Ectodermal cell (in vitro differentiated cells): ENCODE measurements around the gene REXO5.

Experiments
- H3K27ac ChIP-seq: 2 replicates; pipeline ENCODE4 v1.7.0; 2013; ENCODE audit warnings: mild to moderate bottlenecking, low read depth, low read length; ENCODE audit not compliant: insufficient read depth, poor library complexity, severe bottlenecking
- H3K27me3 ChIP-seq: 2 replicates; pipeline ENCODE4 v1.7.0; 2013; ENCODE audit warnings: mild to moderate bottlenecking, low read length; ENCODE audit not compliant: insufficient read depth, control insufficient read depth, poor library complexity, severe bottlenecking
- H3K36me3 ChIP-seq: one replicate; pipeline ENCODE4 v1.7.0; 2013; ENCODE audit warnings: low read length; ENCODE audit not compliant: control insufficient read depth, insufficient read depth
- H3K4me1 ChIP-seq: one replicate; pipeline ENCODE4 v1.7.0; 2013; ENCODE audit warnings: low read length; ENCODE audit not compliant: control insufficient read depth, insufficient read depth
- H3K4me3 ChIP-seq: 2 replicates; pipeline ENCODE4 v1.7.0; 2013; ENCODE audit warnings: low read depth, low read length, control low read depth; ENCODE audit not compliant: insufficient read depth
- H3K9me3 ChIP-seq: 2 replicates; pipeline ENCODE4 v1.7.0; 2013; ENCODE audit warnings: mild to moderate bottlenecking, low read length, moderate library complexity; ENCODE audit not compliant: control insufficient read depth
- WGBS, 2 experiments: methylation state at CpG; one replicate each; pipeline ENCODE4 v1.1.7; 2013; ENCODE audit warnings: missing lambda C conversion rate in 2 of 2; 5-methylcytosine and 5-hydroxymethylcytosine counted together

Gene REXO5

DNA sequence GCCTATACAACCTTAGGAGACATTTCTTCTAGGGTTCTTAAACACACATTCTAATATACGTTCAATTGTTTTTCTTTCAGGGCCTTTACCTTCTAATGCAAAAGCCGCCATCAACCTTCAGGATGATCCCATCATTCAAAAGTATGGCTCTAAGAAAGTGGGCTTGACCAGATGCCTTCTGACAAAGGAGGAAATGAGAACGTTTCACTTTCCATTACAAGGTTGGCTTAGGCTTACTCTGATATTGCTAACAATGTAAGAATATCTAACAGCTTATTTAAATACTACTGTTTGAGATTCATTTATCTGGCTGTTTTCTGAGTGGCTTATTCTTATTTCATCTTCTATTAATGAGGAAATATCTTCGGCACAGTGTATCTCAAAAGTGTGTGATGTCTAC is 15.4 kb downstream of the REXO5 start:
- no peaks in the 10 kb centered on the region for H3K9me3 ChIP-seq
- 89 to 97% methylated on average over 2 to 4 of the region's 4 CpGs for WGBS, 2 experiments

GRCh38 chr16:20822521-20823325 is 16.4 kb downstream of the REXO5 start:
- Histone ChIP-seq H3K27me3 (no peaks in the 10 kb centered on the region), H3K4me3 (no peak overlapping the region), H3K27ac (no peak overlapping the region), H3K36me3 (peaks cover 15% of the 10 kb centered on the region), H3K9me3 (no peaks in the 10 kb centered on the region), H3K4me1 (no peaks in the 10 kb centered on the region)
- 87 to 93% methylated on average over 2 to 3 of the region's 3 CpGs for WGBS, 2 experiments

More for the DNA sequence above, 15.4 kb downstream of the REXO5 start:
- no peaks in the 10 kb centered on the region for H3K4me1 ChIP-seq
- peaks cover 8% of the 10 kb centered on the region for H3K36me3 ChIP-seq
- no peak overlapping the region for H3K27ac ChIP-seq
- no peaks in the 10 kb centered on the region for H3K27me3 ChIP-seq
- no peak overlapping the region for H3K4me3 ChIP-seq

- H3K9me3 ChIP-seq = no peaks in the 10 kb centered on the region
- peaks cover 17% of the 10 kb centered on the region for H3K36me3 ChIP-seq
- H3K27ac ChIP-seq = no peak overlapping the region
- 94 to 99% methylated on average over 3 of the region's 3 CpGs for WGBS, 2 experiments
- H3K4me3 ChIP-seq = no peak overlapping the region
- H3K27me3 ChIP-seq = no peaks in the 10 kb centered on the region
- H3K4me1 ChIP-seq = no peaks in the 10 kb centered on the region
Measured at GRCh38 chr16:20826039-20826566, 19.8 kb downstream of the REXO5 start.

- 93 to 95% methylated on average over 1 of the region's 1 CpG for WGBS, 2 experiments
- no peaks in the 10 kb centered on the region for H3K9me3 ChIP-seq
- H3K27me3 ChIP-seq = no peaks in the 10 kb centered on the region
- no peak overlapping the region for H3K27ac ChIP-seq
- H3K4me3 ChIP-seq = no peak overlapping the region
- no peaks in the 10 kb centered on the region for H3K4me1 ChIP-seq
- H3K36me3 ChIP-seq = peaks cover 9% of the 10 kb centered on the region
Measured at GRCh38 chr16:20829536-20829935, 23.2 kb downstream of the REXO5 start.

DNA sequence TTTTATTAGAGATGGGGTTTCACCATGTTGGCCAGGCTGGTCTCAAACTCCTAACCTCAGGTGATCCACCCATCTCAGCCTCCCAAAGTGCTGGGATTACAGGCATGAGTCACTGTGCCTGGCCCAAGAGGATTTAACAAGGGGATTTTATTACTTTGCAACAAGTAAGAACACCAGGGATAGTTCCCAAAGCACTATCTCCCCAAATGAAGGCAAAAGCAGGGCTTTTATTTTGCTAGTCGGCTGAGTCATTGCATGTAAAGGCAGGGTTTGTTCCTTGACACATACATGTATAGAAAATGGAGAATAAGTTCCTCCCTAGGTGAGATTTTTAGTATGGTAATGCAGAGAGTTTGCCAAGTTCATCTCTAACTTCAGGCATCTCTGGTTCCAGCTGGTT is 24.0 kb downstream of the REXO5 start:
- Histone ChIP-seq H3K9me3 (no peaks in the 10 kb centered on the region), H3K36me3 (peaks cover 9% of the 10 kb centered on the region), H3K4me3 (no peak overlapping the region), H3K27me3 (no peaks in the 10 kb centered on the region), H3K27ac (no peak overlapping the region), H3K4me1 (no peaks in the 10 kb centered on the region)
- WGBS, 2 experiments = 95 to 100% methylated on average over 1 of the region's 1 CpG

GRCh38 chr16:20833086-20833485 is 26.8 kb downstream of the REXO5 start:
- H3K9me3 ChIP-seq = no peaks in the 10 kb centered on the region
- no peak overlapping the region for H3K27ac ChIP-seq
- no peaks in the 10 kb centered on the region for H3K4me1 ChIP-seq
- no peak overlapping the region for H3K4me3 ChIP-seq
- 77% methylated on average over 1 of the region's 2 CpGs; no CpG with 5 or more reads in 1 of the 2 experiments for WGBS, 2 experiments
- peaks cover 15% of the 10 kb centered on the region for H3K36me3 ChIP-seq
- H3K27me3 ChIP-seq = no peaks in the 10 kb centered on the region

DNA sequence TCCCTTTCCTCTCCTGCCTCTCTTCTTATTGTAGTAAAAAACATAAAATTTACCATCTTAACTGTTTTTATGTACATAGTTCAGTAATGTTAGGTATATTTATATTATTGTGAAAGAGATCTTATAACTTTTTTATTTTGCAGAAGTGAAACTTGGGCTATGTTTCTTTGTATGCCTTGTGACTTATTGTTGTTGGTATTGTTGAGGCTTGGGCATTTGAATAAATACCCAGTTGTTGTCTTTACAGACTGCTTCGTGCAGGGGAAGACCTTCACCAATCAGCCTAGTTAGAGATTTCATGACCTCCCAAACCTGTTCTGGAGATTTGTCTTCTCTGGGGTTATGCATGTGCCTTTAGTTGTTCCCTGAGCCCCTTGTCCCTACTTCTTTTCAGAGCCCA is 31.9 kb downstream of the REXO5 start:
- Histone ChIP-seq H3K9me3 (no peaks in the 10 kb centered on the region), H3K27ac (no peak overlapping the region), H3K36me3 (peaks cover 13% of the 10 kb centered on the region), H3K27me3 (no peaks in the 10 kb centered on the region), H3K4me1 (no peaks in the 10 kb centered on the region), H3K4me3 (no peak overlapping the region)
- 83 to 93% methylated on average over 1 of the region's 1 CpG for WGBS, 2 experiments

- Histone ChIP-seq H3K36me3 (peaks cover 13% of the 10 kb centered on the region), H3K4me3 (no peak overlapping the region), H3K9me3 (no peaks in the 10 kb centered on the region), H3K27ac (no peak overlapping the region), H3K4me1 (no peaks in the 10 kb centered on the region), H3K27me3 (no peaks in the 10 kb centered on the region)
- 100% methylated on average over 2 of the region's 2 CpGs; no CpG with 5 or more reads in 1 of the 2 experiments for WGBS, 2 experiments
Measured at GRCh38 chr16:20839504-20839903, 33.2 kb downstream of the REXO5 start.

DNA sequence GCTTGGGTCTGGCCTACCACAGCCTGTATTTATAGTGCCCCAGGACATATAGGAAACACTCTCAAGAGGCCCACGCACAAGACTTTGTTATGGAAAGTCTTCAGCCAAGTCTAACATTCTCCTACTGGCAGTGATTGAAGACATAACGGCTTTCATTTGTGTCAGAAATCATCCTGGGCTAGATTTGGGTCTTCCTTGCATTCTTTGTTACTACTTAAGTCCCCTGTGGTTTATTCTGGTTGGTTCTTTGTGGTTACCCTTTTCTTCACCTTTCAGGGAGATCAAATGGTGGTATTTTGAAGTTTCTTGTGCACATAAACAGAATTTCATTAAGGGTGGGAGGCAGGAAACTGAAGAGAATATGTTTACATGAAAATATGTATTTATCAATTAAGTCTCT is 37.7 kb downstream of the REXO5 start:
- H3K4me3 ChIP-seq = no peak overlapping the region
- WGBS, 2 experiments = 74 to 78% methylated on average over 2 of the region's 2 CpGs
- H3K9me3 ChIP-seq = no peaks in the 10 kb centered on the region
- no peak overlapping the region for H3K27ac ChIP-seq
- no peaks in the 10 kb centered on the region for H3K27me3 ChIP-seq
- H3K4me1 ChIP-seq = no peaks in the 10 kb centered on the region
- H3K36me3 ChIP-seq = no peaks in the 10 kb centered on the region

- Histone ChIP-seq H3K27me3 (no peaks in the 10 kb centered on the region), H3K36me3 (no peaks in the 10 kb centered on the region), H3K9me3 (no peaks in the 10 kb centered on the region), H3K4me1 (no peaks in the 10 kb centered on the region), H3K4me3 (no peak overlapping the region), H3K27ac (no peak overlapping the region)
- WGBS, 2 experiments = 92 to 93% methylated on average over 3 of the region's 3 CpGs
Measured at GRCh38 chr16:20844588-20844987, 38.3 kb downstream of the REXO5 start.
